ENCODE results near the gene RABGGTA. TPM values are rescaled to one million over a fixed set of nuclear protein-coding genes. Genes with fewer than 3 reads are reported as not detected.
A peak's percentile ranks its signal among the peaks of the same experiment; 100 is the strongest.

The RABGGTA gene
- total RNA-seq, 1 donor from 2014 or later, result 22.8 TPM

GRCh38 chr14:24279301-24280186, 8.1 kb upstream of the RABGGTA start:
- DNase-seq (ENCODE audit: low read depth, low spot score), result no peak
- Mint-ChIP-seq H3K27me3 (ENCODE audit: low read depth) (no peaks in the 10 kb centered on the region), H3K9me3 (no peaks in the 10 kb centered on the region), H3K36me3 (ENCODE audit: low read depth) (no peaks in the 10 kb centered on the region), H3K4me1 (no peaks in the 10 kb centered on the region), H3K4me3 (no peak overlapping the region), H3K27ac (ENCODE audit: unreplicated experiment) (no peak overlapping the region)
- TF ChIP-seq CTCF (conservative IDR thresholded peaks at IDR 0.05), result no peak

- no peak for TF ChIP-seq CTCF (conservative IDR thresholded peaks at IDR 0.05)
- Mint-ChIP-seq H3K27me3 (ENCODE audit: low read depth) (no peaks in the 10 kb centered on the region), H3K27ac (ENCODE audit: unreplicated experiment) (peak overlapping the region; percentile 10), H3K9me3 (no peaks in the 10 kb centered on the region), H3K4me1 (no peaks in the 10 kb centered on the region), H3K36me3 (ENCODE audit: low read depth) (no peaks in the 10 kb centered on the region), H3K4me3 (no peak overlapping the region)
- DNase-seq (ENCODE audit: low read depth, low spot score), result no peak
These were observed 7.0 kb upstream of the RABGGTA start for GRCh38 chr14:24278424-24278823.

- no peak for TF ChIP-seq CTCF (conservative IDR thresholded peaks at IDR 0.05)
- no peaks in the 10 kb centered on the region for H3K36me3 Mint-ChIP-seq (ENCODE audit: low read depth)
- H3K4me3 Mint-ChIP-seq, result no peak overlapping the region
- peaks cover under 1% of the 10 kb centered on the region for H3K4me1 Mint-ChIP-seq
- no peaks in the 10 kb centered on the region for H3K9me3 Mint-ChIP-seq
- no peak overlapping the region for H3K27ac Mint-ChIP-seq (ENCODE audit: unreplicated experiment)
- H3K27me3 Mint-ChIP-seq (ENCODE audit: low read depth), result no peaks in the 10 kb centered on the region
- no peak for DNase-seq (ENCODE audit: low read depth, low spot score)
These were observed 6.4 kb upstream of the RABGGTA start for GRCh38 chr14:24277606-24278321.

GRCh38 chr14:24277071-24277470, 5.7 kb upstream of the RABGGTA start:
- Mint-ChIP-seq H3K27ac (ENCODE audit: unreplicated experiment) (no peak overlapping the region), H3K27me3 (ENCODE audit: low read depth) (no peaks in the 10 kb centered on the region), H3K36me3 (ENCODE audit: low read depth) (no peaks in the 10 kb centered on the region), H3K4me1 (peaks cover 8% of the 10 kb centered on the region), H3K4me3 (no peak overlapping the region), H3K9me3 (no peaks in the 10 kb centered on the region)
- DNase-seq (ENCODE audit: low read depth, low spot score), result no peak
- TF ChIP-seq CTCF (conservative IDR thresholded peaks at IDR 0.05), result no peak

- no peaks in the 10 kb centered on the region for H3K27me3 Mint-ChIP-seq (ENCODE audit: low read depth)
- TF ChIP-seq CTCF (conservative IDR thresholded peaks at IDR 0.05), result no peak
- no peaks in the 10 kb centered on the region for H3K9me3 Mint-ChIP-seq
- H3K36me3 Mint-ChIP-seq (ENCODE audit: low read depth), result no peaks in the 10 kb centered on the region
- peak overlapping the region; percentile 69 for H3K4me3 Mint-ChIP-seq
- H3K27ac Mint-ChIP-seq (ENCODE audit: unreplicated experiment), result no peak overlapping the region
- peaks cover 18% of the 10 kb centered on the region for H3K4me1 Mint-ChIP-seq
- no peak for DNase-seq (ENCODE audit: low read depth, low spot score)
These were observed 2.7 kb upstream of the RABGGTA start for GRCh38 chr14:24274101-24274543.
